HG02763 (cell line): Measurements from ENCODE around the gene MGRN1.
"Not testable (repeated sequence)": the region's sequence is repeated elsewhere in the genome, so short reads cannot be mapped to it uniquely, and the experiment has no call there.

Experiments used
- ATAC-seq: cut with Tn5 transposase; IDR thresholded peaks from one replicate; pipeline ENCODE4 v1.9.1; 2021; ENCODE audit warnings: mild to moderate bottlenecking, moderate library complexity; ENCODE audit not compliant: unreplicated experiment

MGRN1 gene

GRCh38 chr16:4649744-4650442 is 25.3 kb downstream of the MGRN1 start:
- ATAC-seq: no peak

GRCh38 chr16:4650443-4651074 is 25.9 kb downstream of the MGRN1 start:
- ATAC-seq: not testable (repeated sequence)

- ATAC-seq: no peak
Observed at GRCh38 chr16:4651827-4652226, 27.2 kb downstream of the MGRN1 start.

- no peak for ATAC-seq
Observed at GRCh38 chr16:4652561-4652960, 27.9 kb downstream of the MGRN1 start.

GRCh38 chr16:4654011-4654963 is 29.7 kb downstream of the MGRN1 start:
- no peak for ATAC-seq

- no peak for ATAC-seq
Observed at GRCh38 chr16:4654964-4655590, 30.5 kb downstream of the MGRN1 start.

GRCh38 chr16:4655801-4656200 is 31.2 kb downstream of the MGRN1 start:
- no peak for ATAC-seq

GRCh38 chr16:4656221-4656620 is 31.6 kb downstream of the MGRN1 start:
- no peak for ATAC-seq

- no peak for ATAC-seq
Observed at GRCh38 chr16:4656695-4657686, 32.4 kb downstream of the MGRN1 start.

GRCh38 chr16:4659363-4660353 is 35.0 kb downstream of the MGRN1 start:
- ATAC-seq: no peak

GRCh38 chr16:4660454-4661007 is 35.9 kb downstream of the MGRN1 start:
- ATAC-seq: no peak

- no peak for ATAC-seq
Observed at GRCh38 chr16:4661661-4662060, 37.0 kb downstream of the MGRN1 start.

GRCh38 chr16:4663465-4663776 is 38.8 kb downstream of the MGRN1 start:
- ATAC-seq: no peak

GRCh38 chr16:4663777-4664465 is 39.3 kb downstream of the MGRN1 start:
- no peak for ATAC-seq

GRCh38 chr16:4664538-4665418 is 40.2 kb downstream of the MGRN1 start:
- no peak for ATAC-seq

GRCh38 chr16:4666537-4667202 is 42.0 kb downstream of the MGRN1 start:
- no peak for ATAC-seq
